ENCODE data around the gene DDB1.

- TF ChIP-seq PBX3 (IDR thresholded peaks at IDR 0.05) (no peak), POLR2AphosphoS5 (IDR thresholded peaks at IDR 0.05; ENCODE audit: low read depth, low read length) (no peak), GATA2 (CRISPR knock-in tag; IDR thresholded peaks at IDR 0.05) (no peak), MXI1 (IDR thresholded peaks at IDR 0.05; ENCODE audit: low read depth, low read length) (no peak), CTCF (IDR thresholded peaks at IDR 0.05) (peak; percentile 93), EP300 (IDR thresholded peaks at IDR 0.05; ENCODE audit: borderline replicate concordance in 1 of 2, low read depth in 1 of 2, low read length in 1 of 2) (0 out of 4 replicates have a peak, but pooled peaks of 1 of the 2 experiments have one; percentile 21), TAF1 (IDR thresholded peaks at IDR 0.05; ENCODE audit: borderline replicate concordance, low read depth, low read length) (no peak; the same call in 1 of the 2 replicates)
Observed at GRCh38 chr11:61336171-61336935, 3.4 kb upstream of the DDB1 start.

Measured in SK-N-SH (cell line).